ENCODE measurements around the gene KIF15.

DNA sequence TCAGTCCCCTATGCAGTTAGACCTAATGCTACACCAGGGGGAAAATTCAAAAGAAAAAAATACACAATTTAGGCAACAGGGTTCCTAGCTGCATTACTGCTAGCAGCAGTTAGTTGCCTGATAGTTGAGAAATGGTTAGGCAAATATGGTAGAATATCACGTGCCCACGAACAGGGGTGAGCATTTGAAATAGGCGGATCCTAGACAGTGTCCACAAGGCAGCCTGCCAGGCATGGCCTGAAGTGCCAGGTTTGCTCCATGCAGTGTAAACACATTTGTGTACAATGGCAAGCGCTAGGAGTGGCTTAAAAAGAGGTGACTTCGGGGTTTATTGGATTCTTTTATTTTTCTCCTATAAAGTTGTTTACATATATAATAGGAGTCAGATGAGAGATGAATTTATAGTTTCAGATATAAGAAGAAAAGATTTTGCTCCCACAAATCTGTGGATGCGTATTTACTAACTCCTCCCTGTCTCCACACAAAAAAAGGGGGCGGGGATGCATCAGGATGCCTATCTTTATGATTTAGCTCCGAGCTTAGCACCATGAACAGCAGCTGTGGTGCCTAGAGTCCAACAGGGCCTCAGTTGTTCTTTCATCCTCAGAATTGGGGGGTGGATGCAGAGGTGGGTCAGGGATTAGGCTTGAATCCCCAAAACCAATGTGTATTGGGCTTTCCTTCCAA, 108.9 kb downstream of the KIF15 start:
- TF ChIP-seq EZH2 (IDR thresholded peaks at IDR 0.05; ENCODE audit: insufficient read depth, poor library complexity, severe bottlenecking) (no peak), EZH2phosphoT487 (IDR thresholded peaks at IDR 0.05; ENCODE audit: insufficient read depth, low read depth) (no peak)

All from GM23248 (cell line).